Small intestine (tissue), 7 donors: ENCODE data around the gene LSM4. TPM values are rescaled to one million over a fixed set of nuclear protein-coding genes. Genes with fewer than 3 reads are reported as not detected.
A peak's percentile ranks its signal among the peaks of the same experiment; 100 is the strongest.

Source experiments
- DNase-seq, 2 donors: peaks; one replicate each; pipeline versions ENCODE4 v3.0.0 to v3.0.0-alpha.2; 2013
- FAIRE-seq: peaks from 2 replicates; lab custom pipeline; 2012; peaks lifted over from hg19 to GRCh38; lab: Jason Lieb, UNC
- H3K27ac ChIP-seq, 3 donors: one replicate each; pipeline ENCODE4 v1.5.1; 2013; ENCODE audit warnings: low read length in 2 of 3, mild to moderate bottlenecking in 2 of 3, control low read depth in 1 of 3, inconsistent platforms in 1 of 3, low read depth in 1 of 3, moderate library complexity in 1 of 3
- H3K27me3 ChIP-seq, 3 donors: one replicate each; pipeline ENCODE4 v1.6.1; 2013; ENCODE audit warnings: low read length in 3 of 3, inconsistent platforms in 1 of 3; ENCODE audit not compliant: control insufficient read depth in 3 of 3, insufficient read depth in 3 of 3
- H3K36me3 ChIP-seq, 3 donors: one replicate each; pipeline ENCODE4 v1.6.1; 2013; ENCODE audit warnings: low read length in 3 of 3, inconsistent platforms in 1 of 3, low read depth in 1 of 3, mild to moderate bottlenecking in 1 of 3, moderate library complexity in 1 of 3; ENCODE audit not compliant: control insufficient read depth in 3 of 3, insufficient read depth in 2 of 3
- H3K4me1 ChIP-seq, 3 donors: one replicate each; pipeline ENCODE4 v1.6.1; 2013; ENCODE audit warnings: low read length in 2 of 3, inconsistent platforms in 1 of 3, low read depth in 1 of 3, mild to moderate bottlenecking in 1 of 3, moderate library complexity in 1 of 3; ENCODE audit not compliant: control insufficient read depth in 3 of 3, insufficient read depth in 2 of 3
- H3K4me3 ChIP-seq, 3 donors: one replicate each; pipeline ENCODE4 v1.5.1; 2013; ENCODE audit warnings: low read length in 3 of 3, control low read depth in 1 of 3, inconsistent platforms in 1 of 3, low read depth in 1 of 3, mild to moderate bottlenecking in 1 of 3, moderate library complexity in 1 of 3
- H3K9me3 ChIP-seq, 2 donors: one replicate each; pipeline ENCODE4 v1.6.1; 2013; ENCODE audit warnings: low read depth in 1 of 2, low read length in 1 of 2; ENCODE audit not compliant: control insufficient read depth in 2 of 2, insufficient read depth in 1 of 2
- WGBS, 3 donors: extraction: QIAGEN DNeasy Blood & Tissue Kit; methylation state at CpG; one replicate each; pipeline ENCODE4 v1.1.7; 2013; 5-methylcytosine and 5-hydroxymethylcytosine counted together
- polyA plus RNA-seq, 4 donors: library from polyadenylated mRNA; stranded (reverse) in 3 of 4; unstranded in 1 of 4; fragments of 200-250 nt in 3 of 4; fragments of 120-200 nt in 1 of 4; gene quantifications; one replicate each; pipeline versions ENCODE4 v1.2.1 to v1.2.3, GENCODE V29; 2013
- donor health status: healthy with polysubstance abuse.
- donor health status: control.
- donor health status: control.
- donor health status: Bipolar disorder and iron deficiency.
- donor health status: healthy.

Gene LSM4
- polyA plus RNA-seq, 4 donors, result 102 to 269 (median 186) TPM

- whole genome bisulfite sequencing, 3 donors, result 72 to 81% (median 76%) methylated on average over 6 of the region's 6 CpGs
- Histone ChIP-seq H3K27ac (no peak overlapping the region), H3K9me3 (no peaks in the 10 kb centered on the region), H3K4me3 (no peak overlapping the region), H3K4me1 (peaks cover 0 to 15% (median 2%) of the 10 kb centered on the region in 3 donors), H3K27me3 (peaks cover 0 to 10% (median 0%) of the 10 kb centered on the region in 3 donors), H3K36me3 (no peaks in the 10 kb centered on the region)
- DNase-seq, result no peak
- FAIRE-seq, result no peak
Observed at GRCh38 chr19:18298601-18299000, 24.3 kb downstream of the LSM4 start.

GRCh38 chr19:18297308-18297707, 25.6 kb downstream of the LSM4 start:
- DNase-seq, result no peak

GRCh38 chr19:18295034-18295451, 27.8 kb downstream of the LSM4 start:
- no peak for FAIRE-seq
- Histone ChIP-seq H3K36me3 (no peaks in the 10 kb centered on the region), H3K4me3 (no peak overlapping the region), H3K4me1 (peaks cover 0 to 33% (median 0%) of the 10 kb centered on the region in 3 donors), H3K27ac (no peak overlapping the region), H3K9me3 (no peaks in the 10 kb centered on the region), H3K27me3 (peaks cover 0 to 10% (median 0%) of the 10 kb centered on the region in 3 donors)
- 81 to 98% (median 97%) methylated on average over 4 of the region's 4 CpGs for WGBS, 3 donors
- DNase-seq, result no peak

More at GRCh38 chr19:18297308-18297707, 25.6 kb downstream of the LSM4 start:
- no peak overlapping the region for H3K27ac ChIP-seq
- peaks cover 0 to 18% (median 0%) of the 10 kb centered on the region in 3 donors for H3K4me1 ChIP-seq
- peaks cover 0 to 10% (median 0%) of the 10 kb centered on the region in 3 donors for H3K27me3 ChIP-seq
- WGBS, 3 donors, result 68 to 81% (median 80%) methylated on average over 4 of the region's 4 CpGs
- no peaks in the 10 kb centered on the region for H3K9me3 ChIP-seq
- H3K36me3 ChIP-seq, result no peaks in the 10 kb centered on the region
- FAIRE-seq, result no peak
- H3K4me3 ChIP-seq, result no peak overlapping the region

DNA sequence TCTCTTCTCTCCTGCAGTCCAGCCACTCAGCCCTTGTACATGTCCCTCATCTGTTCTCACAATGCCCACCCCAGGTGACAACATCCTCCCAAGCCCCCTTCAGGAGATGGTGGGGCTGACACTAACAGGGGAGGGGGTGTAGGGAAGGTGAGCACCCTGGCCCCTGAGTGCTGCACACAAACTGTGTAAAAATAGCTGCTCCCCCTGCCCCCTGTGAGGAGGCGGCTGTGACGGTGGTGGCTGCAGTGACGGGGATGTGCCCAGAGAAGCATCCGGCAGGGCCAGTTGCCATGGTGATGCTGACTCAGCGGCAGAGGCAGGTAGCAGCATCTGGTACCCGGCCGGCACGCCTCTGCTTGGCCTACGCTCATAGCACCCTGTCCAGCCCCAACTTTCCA, 28.4 kb downstream of the LSM4 start:
- peaks cover 0 to 33% (median 0%) of the 10 kb centered on the region in 3 donors for H3K4me1 ChIP-seq
- DNase-seq, result peak in 1 of 2 donors; percentile 65
- peak overlapping the region in 2 of 3 donors; percentile 94 to 99 for H3K27ac ChIP-seq
- H3K27me3 ChIP-seq, result peaks cover 0 to 10% (median 0%) of the 10 kb centered on the region in 3 donors
- no peaks in the 10 kb centered on the region for H3K9me3 ChIP-seq
- no peak for FAIRE-seq
- 31 to 40% (median 37%) methylated on average over 9 of the region's 9 CpGs for WGBS, 3 donors
- no peaks in the 10 kb centered on the region for H3K36me3 ChIP-seq
- no peak overlapping the region for H3K4me3 ChIP-seq

GRCh38 chr19:18293642-18294466, 29.0 kb downstream of the LSM4 start:
- Histone ChIP-seq H3K27ac (peak overlapping the region; percentile 94 to 99 (median 99)), H3K4me1 (peaks cover 0 to 33% (median 0%) of the 10 kb centered on the region in 3 donors), H3K27me3 (peaks cover 0 to 10% (median 0%) of the 10 kb centered on the region in 3 donors), H3K4me3 (no peak overlapping the region), H3K9me3 (no peaks in the 10 kb centered on the region), H3K36me3 (no peaks in the 10 kb centered on the region)
- FAIRE-seq, result no peak
- DNase-seq, result no peak
- WGBS, 3 donors, result 68 to 73% (median 69%) methylated on average over 18 of the region's 18 CpGs

DNA sequence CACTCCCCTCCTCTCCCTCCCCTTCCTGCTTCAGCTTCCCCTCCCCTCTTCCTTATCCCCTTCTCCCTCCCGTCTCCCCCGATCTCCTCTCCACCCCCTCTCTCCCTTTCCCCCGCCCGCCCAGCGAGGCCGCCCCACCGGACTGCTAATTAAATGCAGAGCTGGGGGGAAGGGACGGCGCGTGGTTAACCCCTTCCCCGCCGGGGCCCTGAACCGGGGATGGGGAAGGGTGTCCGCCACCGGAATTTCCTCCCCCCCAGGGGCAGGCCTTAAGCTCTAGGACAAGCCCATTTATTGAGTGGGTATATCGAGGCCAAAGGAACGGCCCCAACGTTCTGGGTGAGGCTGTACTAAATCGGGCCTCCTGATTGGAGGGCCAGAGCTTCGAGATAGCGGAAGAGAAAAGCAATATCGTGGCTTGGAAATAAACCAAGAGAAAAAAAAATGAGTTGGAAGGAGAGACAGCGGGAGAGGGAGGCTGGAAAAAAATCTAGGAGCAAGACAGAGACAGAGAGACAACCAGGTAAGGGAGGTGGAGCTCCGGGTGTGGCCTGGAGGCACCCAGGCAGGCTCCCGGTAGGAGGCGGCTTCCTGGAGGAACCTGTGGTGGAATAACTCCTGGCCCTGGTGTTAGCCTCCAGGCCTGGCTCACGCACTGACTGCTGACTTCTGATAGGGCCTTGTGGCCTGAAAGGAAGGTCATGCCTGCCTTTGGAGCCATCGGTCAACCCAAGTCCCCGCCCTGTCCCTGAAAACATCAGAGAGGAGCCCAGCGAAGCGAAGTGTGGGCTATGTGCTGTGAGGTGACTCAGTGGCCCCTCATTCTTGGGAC, 29.9 kb downstream of the LSM4 start:
- H3K27ac ChIP-seq, result peak overlapping the region; percentile 94 to 99 (median 99)
- FAIRE-seq (no peak), DNase-seq (peak; percentile 75 to 77)
- no peaks in the 10 kb centered on the region for H3K9me3 ChIP-seq
- peak overlapping the region; percentile 56 to 87 (median 56) for H3K4me3 ChIP-seq
- peaks cover 0 to 38% (median 0%) of the 10 kb centered on the region in 3 donors for H3K4me1 ChIP-seq
- no peaks in the 10 kb centered on the region for H3K36me3 ChIP-seq
- peaks cover 0 to 10% (median 0%) of the 10 kb centered on the region in 3 donors for H3K27me3 ChIP-seq
- WGBS, 3 donors, result 8 to 9% (median 9%) methylated on average over 28 to 31 of the region's 31 CpGs

- FAIRE-seq, result no peak
- H3K27ac ChIP-seq, result peak overlapping the region; percentile 94 to 99 (median 99)
- H3K4me1 ChIP-seq, result peaks cover 0 to 39% (median 0%) of the 10 kb centered on the region in 3 donors
- peaks cover 0 to 10% (median 0%) of the 10 kb centered on the region in 3 donors for H3K27me3 ChIP-seq
- WGBS, 3 donors, result 0 to 1% (median 0%) methylated on average over 20 of the region's 20 CpGs
- DNase-seq, result peak in 1 of 2 donors; percentile 34
- H3K4me3 ChIP-seq, result peak overlapping the region; percentile 56 to 87 (median 56)
- no peaks in the 10 kb centered on the region for H3K9me3 ChIP-seq
- H3K36me3 ChIP-seq, result no peaks in the 10 kb centered on the region
Observed at GRCh38 chr19:18292462-18292809, 30.4 kb downstream of the LSM4 start.
